ENCODE results near the gene HDAC5. TPM values are rescaled to one million over a fixed set of nuclear protein-coding genes. Genes with fewer than 3 reads are reported as not detected.

Gene HDAC5
- total RNA-seq, 4 donors from 2014 or later: 31.1 to 135 (median 68.0) TPM

GRCh38 chr17:44167181-44167861 is 43.9 kb upstream of the HDAC5 start:
- 50 to 89% methylated on average over 3 of the region's 7 CpGs for WGBS, 2 donors
- Histone ChIP-seq H3K4me3 (no peak overlapping the region), H3K4me1 (peaks cover 0 to 20% (median 8%) of the 10 kb centered on the region in 3 donors), H3K27me3 (no peaks in the 10 kb centered on the region), H3K27ac (no peak overlapping the region), H3K9me3 (no peaks in the 10 kb centered on the region), H3K36me3 (no peaks in the 10 kb centered on the region)
- no peak for DNase-seq
- intact Hi-C loops (cut with DNase I): loop anchor here (10.0 kb wide), 1 partner anchor 243 kb away; no protein-coding TSS in a partner anchor
- TF ChIP-seq POLR2A (IDR thresholded peaks at IDR 0.05): no peak
- no peak for TF ChIP-seq CTCF (IDR thresholded peaks at IDR 0.05)

GRCh38 chr17:44164476-44164875 is 41.0 kb upstream of the HDAC5 start:
- no peaks in the 10 kb centered on the region for H3K9me3 ChIP-seq
- intact Hi-C loops (cut with DNase I): loop anchor here (10.0 kb wide), 1 partner anchor 240 kb away; no protein-coding TSS in a partner anchor
- H3K4me3 ChIP-seq: no peak overlapping the region
- no peak overlapping the region for H3K27ac ChIP-seq
- TF ChIP-seq POLR2A (IDR thresholded peaks at IDR 0.05) (no peak), CTCF (IDR thresholded peaks at IDR 0.05) (no peak)
- H3K4me1 ChIP-seq: peaks cover 0 to 10% (median 4%) of the 10 kb centered on the region in 3 donors
- H3K36me3 ChIP-seq: peaks cover 0 to 7% (median 0%) of the 10 kb centered on the region in 3 donors
- 83 to 100% methylated on average over 1 of the region's 1 CpG for WGBS, 2 donors
- H3K27me3 ChIP-seq: no peaks in the 10 kb centered on the region
- no peak for DNase-seq

GRCh38 chr17:44159519-44160210 is 36.2 kb upstream of the HDAC5 start:
- WGBS, 2 donors: 88% methylated on average over 13 to 15 of the region's 15 CpGs
- TF ChIP-seq POLR2A (IDR thresholded peaks at IDR 0.05): no peak
- no peak for TF ChIP-seq CTCF (IDR thresholded peaks at IDR 0.05)
- H3K27ac ChIP-seq: no peak overlapping the region
- H3K27me3 ChIP-seq: no peaks in the 10 kb centered on the region
- no peak for DNase-seq
- intact Hi-C loops (cut with DNase I): loop anchor here (10.0 kb wide), 1 partner anchor 235 kb away; no protein-coding TSS in a partner anchor
- no peaks in the 10 kb centered on the region for H3K9me3 ChIP-seq
- H3K36me3 ChIP-seq: peaks cover 0 to 7% (median 0%) of the 10 kb centered on the region in 3 donors
- no peak overlapping the region for H3K4me3 ChIP-seq
- no peaks in the 10 kb centered on the region for H3K4me1 ChIP-seq

- intact Hi-C loops (cut with DNase I): no loop called here
- 60 to 80% methylated on average over 1 to 2 of the region's 2 CpGs for WGBS, 2 donors
Observed at GRCh38 chr17:44155488-44155887, 32.0 kb upstream of the HDAC5 start.

More at GRCh38 chr17:44155488-44155887, 32.0 kb upstream of the HDAC5 start:
- no peak for DNase-seq
- TF ChIP-seq POLR2A (IDR thresholded peaks at IDR 0.05) (no peak), CTCF (IDR thresholded peaks at IDR 0.05) (no peak)
- Histone ChIP-seq H3K27me3 (no peaks in the 10 kb centered on the region), H3K4me3 (no peak overlapping the region), H3K9me3 (no peaks in the 10 kb centered on the region), H3K36me3 (no peaks in the 10 kb centered on the region), H3K4me1 (peaks cover 0 to 7% (median 0%) of the 10 kb centered on the region in 3 donors), H3K27ac (no peak overlapping the region)
